HG03139 (cell line): ENCODE measurements around the gene CBFA2T3.
A peak's percentile ranks its signal among the peaks of the same experiment; 100 is the strongest.

Experiments
- ATAC-seq: cut with Tn5 transposase; IDR thresholded peaks from one replicate; pipeline ENCODE4 v1.9.1; 2021; ENCODE audit not compliant: unreplicated experiment

Gene CBFA2T3

GRCh38 chr16:88863426-88863825 lies 113.6 kb downstream of the CBFA2T3 start:
- ATAC-seq, result no peak

- no peak for ATAC-seq
Measured at GRCh38 chr16:88862968-88863367, 114.0 kb downstream of the CBFA2T3 start.

- no peak for ATAC-seq
Measured at GRCh38 chr16:88861359-88861758, 115.6 kb downstream of the CBFA2T3 start.

GRCh38 chr16:88859381-88860091 lies 117.5 kb downstream of the CBFA2T3 start:
- no peak for ATAC-seq

GRCh38 chr16:88857728-88858339 lies 119.2 kb downstream of the CBFA2T3 start:
- ATAC-seq, result peak; percentile 43

GRCh38 chr16:88856828-88857727 lies 119.9 kb downstream of the CBFA2T3 start, which contains the start of the genes GALNS and TRAPPC2L:
TSS of gene GALNS (minus strand) at chr16:88856947. CDS start at chr16:88856877, 70 bp downstream.
TSS of gene TRAPPC2L (plus strand) at chr16:88857127. CDS start at chr16:88857151, 24 bp downstream.
- ATAC-seq, result peak; percentile 68

GRCh38 chr16:88856122-88856827 lies 120.7 kb downstream of the CBFA2T3 start:
- peak; percentile 14 for ATAC-seq

GRCh38 chr16:88855736-88856121 lies 121.3 kb downstream of the CBFA2T3 start:
- ATAC-seq, result no peak

GRCh38 chr16:88855176-88855575 lies 121.8 kb downstream of the CBFA2T3 start:
- ATAC-seq, result no peak

GRCh38 chr16:88854306-88855111 lies 122.5 kb downstream of the CBFA2T3 start:
- ATAC-seq, result no peak

- no peak for ATAC-seq
Measured at GRCh38 chr16:88853325-88853941, 123.6 kb downstream of the CBFA2T3 start.

- no peak for ATAC-seq
Measured at GRCh38 chr16:88851616-88852015, 125.4 kb downstream of the CBFA2T3 start.

GRCh38 chr16:88850531-88851199 lies 126.3 kb downstream of the CBFA2T3 start:
- ATAC-seq, result no peak

- no peak for ATAC-seq
Measured at GRCh38 chr16:88848557-88848956, 128.4 kb downstream of the CBFA2T3 start.

- no peak for ATAC-seq
Measured at GRCh38 chr16:88847654-88848053, 129.4 kb downstream of the CBFA2T3 start.

- no peak for ATAC-seq
Measured at GRCh38 chr16:88846088-88846487, 130.9 kb downstream of the CBFA2T3 start.

GRCh38 chr16:88844419-88845036 lies 132.5 kb downstream of the CBFA2T3 start:
- ATAC-seq, result no peak

GRCh38 chr16:88843256-88843655 lies 133.8 kb downstream of the CBFA2T3 start:
- ATAC-seq, result no peak

- no peak for ATAC-seq
Measured at GRCh38 chr16:88842806-88843205, 134.2 kb downstream of the CBFA2T3 start.
